Hematopoietic multipotent progenitor cell treated with erythropoietin and hydrocortisone succinate and interleukin-3 and kit ligand, for 15 days (in vitro differentiated cells): Measurements from ENCODE around the gene CTDP1.

ENCODE experiments used
- DNase-seq: peaks from one replicate; pipeline ENCODE4 v3.0.0-alpha.2; 2015; ENCODE audit warnings: low spot score

Gene CTDP1

DNA sequence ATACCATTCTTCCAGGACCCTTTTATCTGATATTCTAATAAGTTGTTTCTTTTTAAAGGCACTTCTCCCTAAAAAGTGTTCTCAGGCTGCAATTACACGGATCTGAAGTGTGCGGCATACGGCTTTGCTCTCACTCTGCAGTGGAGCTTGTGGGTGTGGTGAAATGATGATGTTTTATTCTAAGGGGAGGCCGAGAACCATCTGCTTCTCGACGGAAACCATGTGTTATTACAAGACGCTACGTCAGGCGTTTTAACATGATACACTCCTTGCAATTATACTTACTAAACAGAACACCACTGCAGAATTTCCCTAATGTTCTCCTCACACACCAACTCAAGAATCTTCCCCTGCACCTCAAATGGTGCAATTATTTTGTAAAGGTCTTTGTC, 34.9 kb upstream of the CTDP1 start:
- no peak for DNase-seq

DNA sequence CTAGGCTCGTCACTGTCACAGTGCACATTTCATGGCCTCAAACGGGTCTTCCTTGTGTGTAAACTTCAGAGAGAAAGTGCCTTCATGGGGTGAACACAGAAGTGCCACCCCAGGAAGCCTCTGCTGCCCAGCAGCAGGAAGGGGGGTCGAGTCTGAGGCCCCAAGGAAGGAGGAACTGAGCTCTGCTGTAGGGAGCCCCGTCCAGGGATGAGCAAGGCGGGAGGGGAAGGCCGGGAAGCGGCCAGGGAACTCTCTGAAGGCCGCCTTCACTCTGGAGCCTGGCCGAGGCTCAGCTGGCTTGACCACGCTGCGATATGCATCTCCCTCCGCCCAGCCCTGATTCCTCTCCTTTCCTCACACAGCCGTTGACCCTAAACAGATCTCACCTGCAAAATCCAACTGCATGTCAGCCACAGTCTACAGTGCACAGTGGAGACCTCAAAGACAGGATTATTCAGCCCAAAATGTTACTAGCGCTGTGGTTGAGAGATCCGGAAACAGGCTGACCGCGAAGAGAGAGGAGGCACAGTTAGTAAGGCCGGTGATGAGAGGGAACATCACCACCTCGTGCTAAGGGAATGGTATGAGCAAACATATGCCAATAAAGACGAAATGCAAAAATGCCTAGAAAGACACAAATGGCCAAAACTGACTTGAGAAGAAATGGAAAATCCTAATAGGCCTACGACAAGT, 34.2 kb upstream of the CTDP1 start:
- DNase-seq, result no peak

GRCh38 chr18:79647307-79647706, 32.3 kb upstream of the CTDP1 start:
- DNase-seq, result no peak

DNA sequence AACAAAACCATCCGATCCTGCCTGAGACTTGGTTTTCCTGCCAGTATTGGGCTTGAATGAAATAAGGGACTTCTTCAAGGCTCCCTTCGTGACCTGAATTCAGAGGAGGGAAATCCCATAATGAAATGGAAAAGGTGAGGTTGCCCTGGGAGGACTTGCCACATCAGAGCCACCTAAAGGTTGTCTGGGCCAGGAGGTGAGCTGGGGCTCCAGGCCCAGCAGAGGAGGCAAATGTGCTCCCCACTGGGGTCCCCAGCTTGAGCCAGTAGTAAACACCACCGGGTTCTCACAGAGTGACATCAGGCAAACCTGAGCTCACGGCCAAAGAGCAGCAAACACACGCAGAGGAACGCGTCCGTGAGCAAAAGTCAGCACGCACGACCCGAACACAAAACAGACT, 28.6 kb upstream of the CTDP1 start:
- no peak for DNase-seq

GRCh38 chr18:79657342-79657996, 22.1 kb upstream of the CTDP1 start:
- DNase-seq, result no peak

DNA sequence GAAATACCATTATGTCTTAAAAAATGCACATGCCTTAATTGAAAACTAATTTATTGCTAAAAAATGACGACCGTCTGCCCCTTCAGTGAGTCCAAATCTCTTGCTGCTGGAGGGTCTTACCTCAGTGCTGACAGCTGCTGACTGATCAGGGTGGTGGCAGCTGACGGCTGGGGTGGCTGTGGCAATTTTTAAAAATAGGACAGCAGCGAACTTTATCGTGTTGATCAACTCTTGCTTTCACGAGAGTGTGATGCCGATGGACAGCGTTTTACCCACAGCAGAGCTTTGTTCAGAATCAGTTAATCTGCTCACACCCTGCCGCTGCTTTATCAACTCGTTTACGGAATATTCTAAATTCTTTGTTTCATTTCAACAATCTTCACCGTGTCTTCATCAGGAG, 21.2 kb upstream of the CTDP1 start:
- no peak for DNase-seq

GRCh38 chr18:79659733-79660132, 19.9 kb upstream of the CTDP1 start:
- no peak for DNase-seq

DNA sequence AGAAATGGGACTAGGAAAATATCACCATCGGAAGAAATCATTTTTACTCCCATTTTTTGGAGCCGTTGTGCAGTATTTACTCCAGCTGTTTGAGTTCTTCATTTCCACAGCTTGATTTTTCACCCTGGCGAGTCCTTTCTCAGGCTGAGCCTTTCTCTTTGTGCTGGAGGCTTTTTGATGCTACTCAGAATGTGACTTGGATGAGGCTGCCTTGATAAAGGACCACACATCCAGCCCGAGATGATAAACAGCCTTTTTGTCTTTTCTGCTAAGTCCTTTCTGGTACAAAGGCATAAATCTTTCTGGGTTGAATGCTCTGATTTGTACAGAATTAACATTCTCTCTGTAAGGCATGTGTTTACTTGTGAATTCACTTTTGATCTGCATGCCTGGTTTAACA, 17.6 kb upstream of the CTDP1 start:
- no peak for DNase-seq

GRCh38 chr18:79662439-79662838, 17.2 kb upstream of the CTDP1 start:
- DNase-seq, result no peak

DNA sequence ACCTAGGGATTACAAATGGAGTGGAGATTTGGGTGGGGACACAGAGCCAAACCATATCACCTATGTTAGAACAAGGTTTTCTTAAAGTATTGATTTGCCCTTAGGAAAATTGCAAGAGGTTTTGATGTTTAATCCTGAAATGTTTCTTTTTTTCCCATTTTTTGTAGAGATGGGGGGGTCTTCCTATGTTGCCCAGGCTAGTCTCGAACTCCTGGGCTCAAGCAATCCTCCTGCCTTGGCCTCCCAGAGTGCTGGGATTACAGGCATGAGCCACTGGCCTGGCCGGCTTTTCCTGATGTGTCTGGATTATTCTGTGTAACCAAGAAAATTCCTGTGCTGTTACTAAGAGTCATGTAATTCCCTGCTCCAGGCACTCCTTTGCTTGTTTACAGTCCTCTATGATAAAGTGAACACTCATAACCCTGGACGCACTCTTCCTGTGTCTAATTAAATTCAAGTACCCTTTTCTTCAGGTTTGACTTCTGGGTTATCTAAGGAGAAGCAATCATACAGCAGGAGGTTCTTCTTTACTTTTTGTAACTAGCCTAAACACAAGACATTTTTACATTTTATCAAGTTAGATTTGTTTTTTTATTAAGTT, 15.0 kb upstream of the CTDP1 start:
- no peak for DNase-seq

- DNase-seq, result no peak
Observed at GRCh38 chr18:79668203-79668602, 11.4 kb upstream of the CTDP1 start.

DNA sequence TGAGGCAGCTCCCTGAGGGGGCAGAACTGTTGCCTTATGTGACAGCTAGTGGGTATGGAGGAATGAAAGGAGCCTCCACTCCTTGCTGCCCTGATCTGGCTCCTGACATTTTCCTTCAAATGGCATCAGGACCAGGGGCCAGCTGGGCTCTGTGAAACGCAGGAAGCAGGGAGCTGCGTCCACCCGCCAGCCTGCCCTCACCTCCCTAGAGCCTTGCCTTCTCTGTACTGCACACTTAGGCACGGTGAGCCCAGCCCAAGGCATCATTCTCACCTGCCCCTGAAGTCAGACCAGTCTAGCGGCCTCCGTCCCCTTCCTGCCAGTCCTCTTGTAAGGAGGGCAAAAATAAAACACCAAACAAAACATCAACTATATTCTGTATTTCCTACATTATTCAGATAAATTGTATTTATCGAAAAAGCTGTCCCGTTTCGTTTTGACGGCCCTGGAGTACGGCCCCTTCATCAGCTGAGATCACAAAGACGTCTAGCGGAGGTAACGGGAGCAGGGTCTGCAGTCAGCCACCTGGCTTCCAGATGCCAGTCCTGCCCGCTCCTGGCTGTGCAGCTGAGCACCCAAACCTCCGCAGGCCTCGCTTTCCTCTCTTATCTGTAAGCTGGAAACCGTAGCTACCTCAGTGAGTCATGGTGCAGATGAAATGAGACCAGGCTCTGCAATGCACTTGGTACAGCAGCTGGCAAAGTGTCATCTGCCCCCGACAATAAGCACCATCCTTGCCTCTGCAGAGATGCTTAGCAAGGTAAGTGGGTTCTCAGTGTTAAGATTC, 6.9 kb upstream of the CTDP1 start:
- no peak for DNase-seq

- DNase-seq, result no peak
Observed at GRCh38 chr18:79677221-79677620, 2.4 kb upstream of the CTDP1 start.

- no peak for DNase-seq
Observed at GRCh38 chr18:79677840-79678239, 1.8 kb upstream of the CTDP1 start.

GRCh38 chr18:79678665-79679551, 695 bp upstream of the CTDP1 start:
- peak; percentile 99 for DNase-seq

DNA sequence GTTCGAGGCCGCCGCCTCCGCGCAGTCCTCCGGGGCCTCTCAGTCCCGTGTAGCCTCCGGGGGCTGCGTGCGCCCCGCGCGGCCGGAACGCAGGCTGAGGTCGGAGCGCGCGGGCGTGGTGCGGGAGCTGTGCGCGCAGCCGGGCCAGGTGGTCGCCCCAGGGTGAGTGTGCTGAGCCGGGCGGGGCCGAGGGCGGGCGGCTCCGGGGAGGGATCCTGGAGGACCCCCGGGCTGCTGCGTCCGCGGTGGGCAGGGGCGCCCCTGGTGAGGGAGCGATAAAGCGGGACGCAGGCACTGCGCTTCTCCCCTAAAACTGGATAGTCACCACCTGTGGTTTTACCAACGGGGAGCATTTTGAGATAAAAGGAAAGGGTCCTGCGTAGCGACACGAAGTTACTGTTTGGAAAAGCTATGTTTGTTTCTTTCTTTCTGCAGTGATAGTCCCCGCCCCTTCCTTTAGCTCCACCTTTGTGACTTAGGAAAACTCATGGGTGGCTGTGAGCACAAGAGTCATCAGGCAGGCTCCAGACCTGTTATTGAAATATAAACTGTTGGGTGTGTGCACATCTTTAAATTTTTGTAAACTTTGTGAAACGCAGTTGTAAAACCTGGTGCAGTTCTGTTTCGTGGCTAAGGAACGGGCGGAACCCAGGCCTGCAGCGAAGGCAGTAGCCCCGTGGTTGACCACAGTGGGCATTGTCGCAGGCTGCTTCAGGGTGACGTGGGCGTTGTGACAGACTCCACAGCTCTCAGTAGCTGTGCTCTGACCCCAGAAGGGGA, 687 bp downstream of the CTDP1 start:
- DNase-seq, result peak; percentile 82

DNA sequence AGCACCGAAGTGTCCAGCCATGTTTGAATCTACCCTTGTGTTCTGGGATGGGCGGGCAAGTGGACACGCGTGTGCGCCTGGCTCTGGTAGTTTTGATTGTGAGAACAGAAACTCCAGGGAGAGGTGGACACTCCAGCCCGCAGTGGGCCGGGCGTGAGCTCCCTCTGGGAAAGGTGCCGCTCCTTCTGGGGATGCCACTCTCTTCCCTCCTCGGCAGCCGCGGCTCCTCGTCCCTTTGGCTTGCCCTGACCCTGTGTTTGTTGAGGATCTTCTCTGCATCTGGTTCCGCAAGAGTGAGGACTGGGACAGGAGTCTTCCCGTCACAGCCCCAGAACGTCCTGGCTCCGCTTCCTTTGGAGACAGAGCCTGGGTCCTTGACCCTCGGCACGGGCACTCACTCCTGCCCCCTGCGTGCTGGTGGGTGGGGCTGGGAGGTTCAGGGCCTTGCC, 1.3 kb downstream of the CTDP1 start:
- DNase-seq, result no peak

DNA sequence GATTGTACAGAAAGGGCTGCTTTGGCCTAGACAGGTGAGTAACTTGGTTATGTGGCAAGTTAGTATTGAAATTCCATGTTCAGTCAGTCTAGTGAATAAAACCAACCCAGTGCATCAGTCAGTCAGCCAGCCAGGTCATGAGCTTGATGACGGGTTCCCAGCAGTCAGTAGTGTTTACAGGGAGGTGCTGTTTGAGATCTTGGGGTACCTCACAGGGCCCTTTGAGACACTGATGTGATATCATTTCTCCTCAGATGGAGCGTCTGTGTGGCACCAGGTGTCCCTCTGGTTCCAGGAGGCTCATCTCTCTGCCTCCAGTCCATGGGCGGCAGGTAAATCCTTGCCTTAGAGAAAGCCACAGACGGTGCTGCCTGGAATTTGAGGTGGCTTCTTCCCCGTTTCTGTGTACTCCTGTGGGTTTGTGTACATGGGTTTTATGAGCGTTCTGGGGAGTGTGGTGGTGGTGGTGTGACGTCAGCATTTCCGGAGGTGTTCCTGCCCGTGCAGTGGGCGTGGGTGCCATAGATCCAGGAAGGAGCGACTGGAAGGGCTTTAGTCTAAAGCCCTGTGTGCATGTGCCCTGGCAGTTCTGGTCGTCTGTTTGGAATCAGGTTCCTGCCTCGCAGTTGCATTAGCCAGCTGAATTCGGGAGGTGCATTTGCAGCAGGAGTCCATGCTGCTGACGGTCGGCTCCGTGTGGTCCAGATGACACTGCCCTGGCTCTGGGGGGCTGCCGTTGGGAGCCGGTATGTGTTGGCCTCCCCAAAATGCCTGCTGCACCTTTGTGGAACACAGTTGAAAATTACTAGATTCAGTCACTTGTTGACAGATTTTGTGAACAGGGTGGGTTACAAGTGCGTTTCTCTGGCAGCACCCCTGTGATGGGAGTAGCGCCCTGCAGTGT, 2.1 kb downstream of the CTDP1 start:
- DNase-seq, result no peak

GRCh38 chr18:79682481-79682880, 2.9 kb downstream of the CTDP1 start:
- no peak for DNase-seq
